HS-5 (cell line): ENCODE measurements around the gene NRCAM.

ENCODE experiments used
- DNase-seq: peaks from one replicate; pipeline ENCODE4 v3.0.0-alpha.2; 2012; ENCODE audit warnings: low read depth

NRCAM gene

DNA sequence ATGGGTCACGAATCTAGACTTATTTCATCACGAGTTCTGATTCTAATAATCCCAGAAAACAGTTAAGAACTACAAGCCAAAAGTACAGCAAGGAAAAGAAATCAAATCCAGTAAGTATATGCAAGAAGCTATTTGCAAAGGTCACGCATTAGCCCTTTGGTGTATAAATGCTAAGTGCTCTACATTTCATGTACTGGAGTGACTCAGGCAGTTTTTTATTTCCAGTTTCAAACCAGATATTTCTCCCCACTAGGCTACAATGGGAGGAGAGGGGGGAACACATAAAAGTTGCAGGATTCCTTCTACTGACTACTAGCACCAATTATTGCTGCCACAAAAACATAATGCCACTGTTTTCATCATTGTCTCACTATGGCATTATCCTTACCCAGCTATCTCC lies 148.0 kb downstream of the NRCAM start:
- DNase-seq = no peak

GRCh38 chr7:108307595-108307994 lies 148.6 kb downstream of the NRCAM start:
- DNase-seq = no peak

- no peak for DNase-seq
Measured at GRCh38 chr7:108307194-108307593, 149.0 kb downstream of the NRCAM start.

- DNase-seq = no peak
Measured at GRCh38 chr7:108303332-108303731, 152.9 kb downstream of the NRCAM start.

GRCh38 chr7:108301387-108301786 lies 154.8 kb downstream of the NRCAM start:
- no peak for DNase-seq

DNA sequence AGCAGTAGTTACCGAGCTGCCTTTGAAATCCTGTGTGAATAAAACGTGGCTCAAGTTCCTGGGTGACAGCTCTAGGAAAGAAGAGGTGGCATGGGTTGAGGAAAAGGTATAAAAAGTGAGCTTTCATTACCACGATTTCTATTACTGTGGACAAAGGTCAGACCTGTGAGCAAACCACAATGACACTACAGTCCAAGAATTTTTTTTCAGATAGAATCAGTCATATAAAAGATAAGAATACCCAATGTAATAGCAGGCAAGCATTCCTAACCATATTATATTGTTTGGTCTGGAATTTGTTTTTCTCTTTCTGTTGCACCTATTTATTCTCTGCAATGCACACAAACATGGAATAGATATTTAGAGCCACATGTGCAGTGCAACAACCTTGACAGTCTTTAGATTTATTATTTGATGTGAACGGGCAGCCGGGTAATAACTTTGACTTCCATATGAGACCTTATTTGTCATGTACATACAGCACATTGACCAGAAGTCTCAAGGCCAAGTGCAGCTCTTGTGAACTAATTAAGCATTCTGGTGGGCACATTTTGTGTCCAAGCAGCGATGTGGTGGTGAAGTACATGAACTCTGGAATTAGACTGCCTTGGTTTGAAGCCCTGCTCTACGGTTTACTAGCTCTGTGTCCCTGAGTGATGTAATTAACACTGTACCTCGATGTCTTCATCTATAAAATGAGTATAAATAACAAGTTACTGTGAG lies 156.8 kb downstream of the NRCAM start:
- peak; percentile 25 for DNase-seq

DNA sequence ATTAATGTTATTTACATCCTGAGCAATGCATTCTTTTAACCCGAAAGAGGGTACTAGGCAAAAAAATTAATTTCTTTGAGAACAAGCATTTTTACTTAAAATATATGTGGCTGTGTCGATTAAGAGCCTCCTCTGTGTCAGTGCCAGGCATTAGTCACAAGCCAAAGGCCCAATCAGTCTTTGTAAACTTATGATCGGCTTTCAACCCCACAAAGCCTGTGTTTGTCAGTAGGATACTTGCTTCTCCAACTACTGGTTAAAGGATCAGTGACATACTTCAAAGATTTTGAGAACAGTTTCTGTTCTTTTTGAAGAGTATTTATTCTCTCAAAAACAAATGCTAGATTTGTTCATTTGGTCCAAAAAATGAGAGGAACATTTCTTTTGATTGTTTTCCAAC lies 159.3 kb downstream of the NRCAM start:
- DNase-seq = no peak

DNA sequence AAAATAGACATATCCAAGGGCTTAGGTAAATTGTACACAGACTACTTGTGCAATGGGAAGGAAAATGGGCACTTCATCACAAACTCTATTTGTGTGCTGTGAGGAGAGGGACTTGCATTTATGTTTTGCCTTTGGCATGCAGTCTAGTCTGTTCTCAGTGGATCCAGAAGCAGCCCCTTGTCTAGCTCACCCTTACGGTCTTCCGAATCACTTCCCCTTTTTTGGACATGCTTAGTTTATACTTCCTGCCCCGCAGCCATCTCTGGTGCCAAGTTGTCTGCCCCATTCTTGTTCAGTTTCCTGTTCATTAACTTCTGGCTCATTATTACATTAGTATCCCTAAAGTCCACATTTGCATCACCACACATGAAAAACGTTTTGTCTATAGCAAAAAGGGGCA lies 161.6 kb downstream of the NRCAM start:
- DNase-seq = no peak

GRCh38 chr7:108293149-108293612 lies 163.1 kb downstream of the NRCAM start:
- no peak for DNase-seq

GRCh38 chr7:108292541-108292940 lies 163.7 kb downstream of the NRCAM start:
- DNase-seq = no peak

- DNase-seq = no peak
Measured at GRCh38 chr7:108291791-108292440, 164.3 kb downstream of the NRCAM start.

- DNase-seq = no peak
Measured at GRCh38 chr7:108291152-108291508, 165.1 kb downstream of the NRCAM start.

- no peak for DNase-seq
Measured at GRCh38 chr7:108290459-108291151, 165.6 kb downstream of the NRCAM start.

- no peak for DNase-seq
Measured at GRCh38 chr7:108289852-108290251, 166.4 kb downstream of the NRCAM start.

GRCh38 chr7:108287857-108288256 lies 168.4 kb downstream of the NRCAM start:
- no peak for DNase-seq

- DNase-seq = no peak
Measured at GRCh38 chr7:108286290-108286904, 169.8 kb downstream of the NRCAM start.

DNA sequence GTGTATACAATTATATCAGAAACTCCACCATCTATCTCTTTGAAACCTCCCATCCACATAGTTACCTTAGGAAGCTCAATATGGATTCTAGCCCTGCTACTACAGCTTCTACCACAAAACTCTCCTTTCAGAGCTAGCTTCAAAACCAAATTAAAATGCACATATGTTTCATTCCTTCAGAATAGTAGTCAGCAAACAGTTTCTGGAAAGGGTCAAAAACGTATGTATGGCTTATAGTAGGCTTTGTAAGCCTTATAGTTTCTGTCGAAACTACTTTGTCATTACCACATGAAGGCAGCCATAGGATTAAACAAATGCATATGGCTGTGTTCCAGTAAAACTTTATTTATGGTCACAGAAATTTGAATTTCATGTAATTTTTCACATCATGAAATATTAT lies 170.5 kb downstream of the NRCAM start:
- DNase-seq = no peak

GRCh38 chr7:108285003-108285368 lies 171.2 kb downstream of the NRCAM start:
- no peak for DNase-seq

- no peak for DNase-seq
Measured at GRCh38 chr7:108284349-108285002, 171.8 kb downstream of the NRCAM start.

DNA sequence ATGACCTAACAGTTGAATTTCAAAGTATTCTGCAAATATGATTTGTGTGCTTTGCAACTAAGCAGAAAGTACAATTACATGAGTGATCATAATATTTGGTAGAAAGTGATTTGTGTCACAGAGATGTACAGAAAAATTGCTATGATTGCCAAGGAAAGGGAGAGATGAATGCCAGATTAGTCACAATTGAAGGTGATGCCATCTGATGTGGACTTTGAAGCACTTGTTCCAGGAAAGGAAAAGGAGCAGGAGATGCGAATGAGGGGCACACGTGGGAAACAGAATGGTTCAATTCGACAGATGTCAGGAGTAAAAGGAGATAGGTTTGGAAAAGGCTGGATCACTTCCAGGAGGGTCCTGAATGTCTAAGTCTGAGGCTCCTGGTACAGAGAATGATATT lies 173.0 kb downstream of the NRCAM start:
- DNase-seq = no peak

DNA sequence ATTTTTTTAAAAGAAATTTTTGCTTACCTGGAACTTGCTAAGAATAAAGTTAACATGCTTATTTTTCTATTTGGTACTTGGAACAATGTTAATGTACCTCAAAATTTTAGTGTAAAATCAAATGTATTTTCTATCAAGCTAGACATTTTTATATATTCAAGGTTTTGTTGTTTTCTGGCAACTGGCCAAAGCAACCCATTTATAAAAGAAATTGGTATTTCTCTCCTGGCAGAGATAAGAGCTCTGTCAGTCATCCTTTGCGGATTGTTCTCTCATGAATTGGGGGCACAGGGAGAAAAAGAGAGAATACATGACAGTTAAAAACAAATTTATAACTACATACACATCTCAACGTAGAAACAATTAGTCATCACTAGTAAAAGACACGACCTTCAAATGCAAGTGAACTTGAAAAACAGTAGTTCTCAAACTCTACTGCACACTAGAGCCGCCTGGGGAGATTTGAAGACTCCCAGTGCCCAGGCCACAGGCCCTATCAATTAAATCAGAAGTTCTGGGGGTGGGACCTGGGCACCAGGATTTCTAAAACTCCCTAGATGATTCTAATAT lies 173.7 kb downstream of the NRCAM start:
- no peak for DNase-seq

DNA sequence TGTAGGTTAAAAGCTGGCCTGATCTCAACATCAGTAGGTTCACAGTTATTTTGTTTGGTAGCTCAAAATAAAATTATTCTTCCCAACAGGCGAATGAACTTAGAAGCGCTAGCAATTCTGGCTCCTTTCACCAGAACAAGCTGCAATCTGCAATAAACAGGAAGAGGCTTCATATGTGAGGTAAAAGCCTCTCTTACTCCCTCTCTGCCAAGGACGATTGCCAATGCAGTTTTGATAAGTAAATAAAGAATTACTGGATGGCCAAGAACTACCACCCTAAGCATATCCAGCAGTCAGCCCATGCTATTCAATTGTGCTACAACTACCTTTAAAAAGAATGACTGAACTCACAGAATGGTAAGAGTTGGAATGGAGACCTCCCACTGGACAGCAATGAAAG lies 176.1 kb downstream of the NRCAM start:
- DNase-seq = no peak
